ENCODE results near the gene PPP1R15B. TPM values are rescaled to one million over a fixed set of nuclear protein-coding genes. Genes with fewer than 3 reads are reported as not detected.

PPP1R15B gene
- total RNA-seq, 2 experiments from 2014 or later: 72.6 to 79.2 TPM

DNA sequence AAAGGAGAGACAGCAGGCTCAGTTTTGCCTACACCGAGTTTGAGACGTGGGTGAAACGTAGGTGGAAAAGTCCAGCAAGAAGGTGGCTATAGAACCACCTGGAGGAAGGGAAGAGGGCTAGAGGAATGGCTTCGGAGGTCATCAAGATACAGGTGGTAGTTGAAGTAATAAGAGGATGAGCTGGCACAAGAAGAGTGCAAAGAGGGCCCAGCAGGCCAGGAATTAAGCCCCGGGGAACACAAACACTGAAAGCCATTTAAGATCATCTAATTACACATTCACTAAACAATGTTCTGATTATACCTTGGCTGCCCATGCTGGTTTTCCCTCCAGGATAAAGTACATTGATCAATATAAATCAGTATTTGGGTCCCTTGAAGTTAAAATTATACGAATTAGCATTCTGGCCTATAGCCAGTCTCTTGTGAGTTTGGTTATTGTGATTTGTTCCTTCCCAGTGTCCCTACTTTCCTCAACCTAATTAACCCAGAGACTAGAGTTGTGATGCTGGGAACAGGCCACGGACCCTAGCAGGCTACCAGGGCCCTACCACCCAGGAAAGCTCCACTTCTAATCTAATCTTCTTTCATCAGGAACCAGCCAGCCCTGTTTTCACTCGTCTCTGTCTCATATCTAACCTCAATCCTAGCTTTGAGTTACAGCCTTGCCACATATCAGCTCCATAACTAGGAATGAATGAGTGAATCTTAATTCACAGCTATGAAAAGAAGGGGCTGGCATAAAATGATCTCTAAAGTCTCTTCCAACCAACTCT lies 26.4 kb upstream of the PPP1R15B start:
- TF ChIP-seq EZH2phosphoT487 (IDR thresholded peaks at IDR 0.05; ENCODE audit: borderline replicate concordance, low read depth, low read length): no peak
- H3K4me2 ChIP-seq (ENCODE audit: low read length): no peak overlapping the region
- intact Hi-C loops (cut with micrococcal nuclease; ENCODE audit: unreplicated experiment): no loop called here
- no peak for DNase-seq (ENCODE audit: low spot score)
- BruUV-seq (replicated peaks): no TSS peak
- H3K9me3 ChIP-seq (ENCODE audit: low read length): no peaks in the 10 kb centered on the region
- no peaks in the 10 kb centered on the region for H4K20me1 ChIP-seq (ENCODE audit: insufficient read depth, low read length)
- no peak overlapping the region for H3K4me3 ChIP-seq (ENCODE audit: low read depth, low read length, poor library complexity, severe bottlenecking)
- no peak overlapping the region for H3K27ac ChIP-seq (ENCODE audit: low read depth, low read length, poor library complexity, severe bottlenecking)
- no peaks in the 10 kb centered on the region for H3K9me2 ChIP-seq (ENCODE audit: insufficient read depth, low read length)
- H3K36me3 ChIP-seq (ENCODE audit: insufficient read depth, low read length): no peaks in the 10 kb centered on the region
- ChIA-PET POLR2A (interaction anchor here (0.6 to 1.2 kb wide), 3 partner anchors 23 to 68 kb away, joined by 3 read pairs; no protein-coding TSS in a partner anchor), CTCF (ENCODE audit: unreplicated experiment) (no interaction called here)
- H2AFZ ChIP-seq (ENCODE audit: low read length): no peak overlapping the region
- no peaks in the 10 kb centered on the region for H3K4me1 ChIP-seq (ENCODE audit: insufficient read depth, low read length, poor library complexity, severe bottlenecking)
- H3K79me2 ChIP-seq (ENCODE audit: insufficient read depth, low read depth, low read length): no peaks in the 10 kb centered on the region

DNA sequence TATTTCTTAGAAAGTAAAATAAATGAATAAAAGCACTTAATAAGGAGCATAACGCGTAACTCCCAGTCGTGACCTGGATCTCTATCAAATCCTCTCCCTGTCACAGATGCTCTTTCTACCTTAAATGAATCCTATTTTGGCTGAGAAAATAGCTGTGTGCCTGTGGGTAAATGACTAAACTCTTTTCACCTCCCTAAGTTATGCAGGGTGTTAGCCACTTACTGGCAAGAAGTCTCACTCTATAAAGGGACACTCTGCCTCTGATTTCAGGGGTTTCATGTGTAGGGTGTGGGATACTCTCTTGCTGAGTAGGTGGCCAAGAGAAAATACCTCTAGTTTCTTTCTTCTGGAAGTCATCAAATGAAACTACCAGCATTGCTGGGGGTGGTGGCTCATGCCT lies 24.3 kb upstream of the PPP1R15B start:
- no peaks in the 10 kb centered on the region for H3K4me1 ChIP-seq (ENCODE audit: insufficient read depth, low read length, poor library complexity, severe bottlenecking)
- no peaks in the 10 kb centered on the region for H3K79me2 ChIP-seq (ENCODE audit: insufficient read depth, low read depth, low read length)
- no TSS peak for BruUV-seq (replicated peaks)
- no peak overlapping the region for H3K4me2 ChIP-seq (ENCODE audit: low read length)
- no peaks in the 10 kb centered on the region for H3K9me3 ChIP-seq (ENCODE audit: low read length)
- H3K36me3 ChIP-seq (ENCODE audit: insufficient read depth, low read length): peaks cover 3% of the 10 kb centered on the region; the same call in 1 of the 2 replicates
- no peak for DNase-seq (ENCODE audit: low spot score)
- no peak overlapping the region for H2AFZ ChIP-seq (ENCODE audit: low read length)
- ChIA-PET POLR2A (interaction anchor here (0.7 kb wide), 1 partner anchor 72 kb away, joined by 3 read pairs; no protein-coding TSS in a partner anchor), CTCF (ENCODE audit: unreplicated experiment) (no interaction called here)
- no peak overlapping the region for H3K4me3 ChIP-seq (ENCODE audit: low read depth, low read length, poor library complexity, severe bottlenecking)
- TF ChIP-seq EZH2phosphoT487 (IDR thresholded peaks at IDR 0.05; ENCODE audit: borderline replicate concordance, low read depth, low read length): no peak
- TF ChIP-seq, protein P1, sequence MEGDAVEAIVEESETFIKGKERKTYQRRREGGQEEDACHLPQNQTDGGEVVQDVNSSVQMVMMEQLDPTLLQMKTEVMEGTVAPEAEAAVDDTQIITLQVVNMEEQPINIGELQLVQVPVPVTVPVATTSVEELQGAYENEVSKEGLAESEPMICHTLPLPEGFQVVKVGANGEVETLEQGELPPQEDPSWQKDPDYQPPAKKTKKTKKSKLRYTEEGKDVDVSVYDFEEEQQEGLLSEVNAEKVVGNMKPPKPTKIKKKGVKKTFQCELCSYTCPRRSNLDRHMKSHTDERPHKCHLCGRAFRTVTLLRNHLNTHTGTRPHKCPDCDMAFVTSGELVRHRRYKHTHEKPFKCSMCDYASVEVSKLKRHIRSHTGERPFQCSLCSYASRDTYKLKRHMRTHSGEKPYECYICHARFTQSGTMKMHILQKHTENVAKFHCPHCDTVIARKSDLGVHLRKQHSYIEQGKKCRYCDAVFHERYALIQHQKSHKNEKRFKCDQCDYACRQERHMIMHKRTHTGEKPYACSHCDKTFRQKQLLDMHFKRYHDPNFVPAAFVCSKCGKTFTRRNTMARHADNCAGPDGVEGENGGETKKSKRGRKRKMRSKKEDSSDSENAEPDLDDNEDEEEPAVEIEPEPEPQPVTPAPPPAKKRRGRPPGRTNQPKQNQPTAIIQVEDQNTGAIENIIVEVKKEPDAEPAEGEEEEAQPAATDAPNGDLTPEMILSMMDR (conservative IDR thresholded peaks at IDR 0.05; ENCODE audit: low read length): no peak
- no peaks in the 10 kb centered on the region for H3K9me2 ChIP-seq (ENCODE audit: insufficient read depth, low read length)
- no peaks in the 10 kb centered on the region for H4K20me1 ChIP-seq (ENCODE audit: insufficient read depth, low read length)
- no peak overlapping the region for H3K27ac ChIP-seq (ENCODE audit: low read depth, low read length, poor library complexity, severe bottlenecking)
- intact Hi-C loops (cut with micrococcal nuclease; ENCODE audit: unreplicated experiment): no loop called here

- H2AFZ ChIP-seq (ENCODE audit: low read length): no peak overlapping the region
- no peaks in the 10 kb centered on the region for H3K9me3 ChIP-seq (ENCODE audit: low read length)
- H3K9me2 ChIP-seq (ENCODE audit: insufficient read depth, low read length): no peaks in the 10 kb centered on the region
- CTCF ChIA-PET (ENCODE audit: unreplicated experiment): no interaction called here
- no peak for DNase-seq (ENCODE audit: low spot score)
- BruUV-seq (replicated peaks): no TSS peak
- no peaks in the 10 kb centered on the region for H4K20me1 ChIP-seq (ENCODE audit: insufficient read depth, low read length)
- H3K27ac ChIP-seq (ENCODE audit: low read depth, low read length, poor library complexity, severe bottlenecking): no peak overlapping the region
- H3K4me2 ChIP-seq (ENCODE audit: low read length): no peak overlapping the region
- H3K4me3 ChIP-seq (ENCODE audit: low read depth, low read length, poor library complexity, severe bottlenecking): no peak overlapping the region
- no peaks in the 10 kb centered on the region for H3K79me2 ChIP-seq (ENCODE audit: insufficient read depth, low read depth, low read length)
- H3K36me3 ChIP-seq (ENCODE audit: insufficient read depth, low read length): peaks cover 4% of the 10 kb centered on the region; the same call in 1 of the 2 replicates
- H3K4me1 ChIP-seq (ENCODE audit: insufficient read depth, low read length, poor library complexity, severe bottlenecking): no peaks in the 10 kb centered on the region
- intact Hi-C loops (cut with micrococcal nuclease; ENCODE audit: unreplicated experiment): no loop called here
- TF ChIP-seq, protein P1 (conservative IDR thresholded peaks at IDR 0.05; ENCODE audit: low read length): no peak
- TF ChIP-seq EZH2phosphoT487 (IDR thresholded peaks at IDR 0.05; ENCODE audit: borderline replicate concordance, low read depth, low read length): no peak
- POLR2A ChIA-PET: interaction anchor here (0.7 kb wide), 1 partner anchor 73 kb away, joined by 3 read pairs; no protein-coding TSS in a partner anchor
Measured at GRCh38 chr1:204435381-204435831, 23.8 kb upstream of the PPP1R15B start.
